ENCODE results near the gene TNFRSF18. TPM values are rescaled to one million over a fixed set of nuclear protein-coding genes. Genes with fewer than 3 reads are reported as not detected.

The TNFRSF18 gene
- total RNA-seq, 2 experiments from 2014 or later: not detected

- no peak within 1 kb of the TSS for H2AFZ ChIP-seq (ENCODE audit: low read length)
- no peaks in the 10 kb centered on the region for H3K4me1 ChIP-seq (ENCODE audit: insufficient read depth, low read length, poor library complexity, severe bottlenecking)
- H3K9me3 ChIP-seq (ENCODE audit: low read length): no peaks in the 10 kb centered on the region
- H3K4me3 ChIP-seq (ENCODE audit: low read depth, low read length, poor library complexity, severe bottlenecking): no peak within 1 kb of the TSS
- H3K4me2 ChIP-seq (ENCODE audit: low read length): no peak within 1 kb of the TSS
- BruUV-seq (replicated peaks): no TSS peak
- H3K9me2 ChIP-seq (ENCODE audit: insufficient read depth, low read length): no peaks in the 10 kb centered on the region
- H3K36me3 ChIP-seq (ENCODE audit: insufficient read depth, low read length): no peaks in the 10 kb centered on the region
- POLR2A ChIA-PET: no interaction called here
- no peaks in the 10 kb centered on the region for H3K79me2 ChIP-seq (ENCODE audit: insufficient read depth, low read depth, low read length)
- intact Hi-C loops (cut with micrococcal nuclease; ENCODE audit: unreplicated experiment): no loop called here
- DNase-seq (ENCODE audit: low spot score): no peak
- no peaks in the 10 kb centered on the region for H4K20me1 ChIP-seq (ENCODE audit: insufficient read depth, low read length)
- no peak for TF ChIP-seq EZH2phosphoT487 (IDR thresholded peaks at IDR 0.05; ENCODE audit: borderline replicate concordance, low read depth, low read length)
- no peak for TF ChIP-seq CTCF (conservative IDR thresholded peaks at IDR 0.05; ENCODE audit: low read length)
- CTCF ChIA-PET (ENCODE audit: unreplicated experiment): no interaction called here
- H3K27ac ChIP-seq (ENCODE audit: low read depth, low read length, poor library complexity, severe bottlenecking): no peak within 1 kb of the TSS
Observed at GRCh38 chr1:1173793-1174415, 32.5 kb downstream of the TNFRSF18 start, which contains the start of gene TTLL10. TSS of gene TTLL10 (plus strand) at chr1:1173880. CDS start at chr1:1179216, 5,336 bp downstream.

GRCh38 chr1:1173061-1173792 is 33.2 kb downstream of the TNFRSF18 start:
- H3K4me2 ChIP-seq (ENCODE audit: low read length): no peak overlapping the region
- no peaks in the 10 kb centered on the region for H3K9me2 ChIP-seq (ENCODE audit: insufficient read depth, low read length)
- H4K20me1 ChIP-seq (ENCODE audit: insufficient read depth, low read length): no peaks in the 10 kb centered on the region
- ChIA-PET POLR2A (no interaction called here), CTCF (ENCODE audit: unreplicated experiment) (no interaction called here)
- no peaks in the 10 kb centered on the region for H3K36me3 ChIP-seq (ENCODE audit: insufficient read depth, low read length)
- no TSS peak for BruUV-seq (replicated peaks)
- no peak overlapping the region for H3K27ac ChIP-seq (ENCODE audit: low read depth, low read length, poor library complexity, severe bottlenecking)
- no peaks in the 10 kb centered on the region for H3K4me1 ChIP-seq (ENCODE audit: insufficient read depth, low read length, poor library complexity, severe bottlenecking)
- no peak overlapping the region for H2AFZ ChIP-seq (ENCODE audit: low read length)
- H3K4me3 ChIP-seq (ENCODE audit: low read depth, low read length, poor library complexity, severe bottlenecking): no peak overlapping the region
- DNase-seq (ENCODE audit: low spot score): no peak
- H3K79me2 ChIP-seq (ENCODE audit: insufficient read depth, low read depth, low read length): no peaks in the 10 kb centered on the region
- H3K9me3 ChIP-seq (ENCODE audit: low read length): no peaks in the 10 kb centered on the region
- TF ChIP-seq EZH2phosphoT487 (IDR thresholded peaks at IDR 0.05; ENCODE audit: borderline replicate concordance, low read depth, low read length): no peak
- TF ChIP-seq CTCF (conservative IDR thresholded peaks at IDR 0.05; ENCODE audit: low read length): no peak
- intact Hi-C loops (cut with micrococcal nuclease; ENCODE audit: unreplicated experiment): no loop called here

Measured in OCI-LY7 (cell line).